WTC11 (cell line): ENCODE results near the gene MEIS2. TPM values are rescaled to one million over a fixed set of nuclear protein-coding genes. Genes with fewer than 3 reads are reported as not detected.

Source experiments
- ATAC-seq: fragments of 200-7000 bp; cut with Tn5 transposase; 2 replicates; pipeline ENCODE4 v1.10.0; 2021; ENCODE audit warnings: mild to moderate bottlenecking, moderate library complexity
- CTCF ChIA-PET: fragments of 300-600 bp; sonication (Branson Sonifier 250); formaldehyde crosslinking; loops from one replicate; lab custom pipeline; 2021; ENCODE audit warnings: antibody characterized with exemption; lab: Charles Lee
- POLR2A ChIA-PET: fragments of 350-600 bp; sonication (Branson Sonifier 250); formaldehyde crosslinking; loops from one replicate; lab custom pipeline; 2021; ENCODE audit warnings: antibody characterized with exemption; lab: Charles Lee
- DNase-seq: peaks from one replicate; pipeline ENCODE4 v3.0.0; 2021; ENCODE audit warnings: low spot score
- H3K27ac Mint-ChIP-seq: 2 replicates; pipeline ENCODE4 v1.8.0; 2021; ENCODE audit warnings: mixed read lengths
- H3K27me3 Mint-ChIP-seq: 2 replicates; pipeline ENCODE4 v1.8.0; 2021; ENCODE audit warnings: low read depth, mild to moderate bottlenecking, moderate library complexity, mixed read lengths
- H3K36me3 Mint-ChIP-seq: 2 replicates; pipeline ENCODE4 v1.8.0; 2021; ENCODE audit warnings: mixed read lengths
- H3K4me1 Mint-ChIP-seq: 2 replicates; pipeline ENCODE4 v1.8.0; 2022; ENCODE audit warnings: mixed read lengths
- H3K4me3 Mint-ChIP-seq: 2 replicates; pipeline ENCODE4 v1.8.0; 2021; ENCODE audit warnings: mild to moderate bottlenecking, moderate library complexity, mixed read lengths
- H3K9me3 Mint-ChIP-seq: 2 replicates; pipeline ENCODE4 v1.8.0; 2021; ENCODE audit warnings: mixed read lengths
- ATF6 ChIP-seq: sonication (generic); formaldehyde crosslinking; IDR thresholded peaks from 2 replicates; pipeline ENCODE4 v1.8.1; 2023; ENCODE audit warnings: mild to moderate bottlenecking, missing genetic modification reagents
- CREB1 ChIP-seq: sonication (generic); formaldehyde crosslinking; IDR thresholded peaks from 2 replicates; pipeline ENCODE4 v1.8.0; 2023; ENCODE audit warnings: mild to moderate bottlenecking, missing genetic modification reagents
- E2F4 ChIP-seq: sonication (generic); formaldehyde crosslinking; IDR thresholded peaks from 2 replicates; pipeline ENCODE4 v1.8.1; 2022; ENCODE audit warnings: low read depth, mild to moderate bottlenecking, moderate library complexity, missing genetic modification reagents, borderline replicate concordance
- ELF4 ChIP-seq: sonication (generic); formaldehyde crosslinking; IDR thresholded peaks from 2 replicates; pipeline ENCODE4 v1.8.1; 2022; ENCODE audit warnings: low read depth, mild to moderate bottlenecking, moderate library complexity, missing genetic modification reagents
- GRHL2 ChIP-seq: fragments of 250-450 bp; sonication (Bioruptor Pico); IDR thresholded peaks from 2 replicates; pipeline ENCODE4 v1.8.0; 2022; ENCODE audit warnings: mild to moderate bottlenecking, moderate library complexity; ENCODE audit not compliant: insufficient replicate concordance, severe bottlenecking
- GTF2I ChIP-seq: fragments of 250-450 bp; sonication (Bioruptor Pico); conservative IDR thresholded peaks from 2 replicates; pipeline ENCODE4 v1.4.0; 2021; ENCODE audit warnings: mild to moderate bottlenecking
- JUN ChIP-seq: sonication (generic); formaldehyde crosslinking; IDR thresholded peaks from 2 replicates; pipeline ENCODE4 v1.8.0; 2023; ENCODE audit warnings: mild to moderate bottlenecking, missing genetic modification reagents
- MLX ChIP-seq: sonication (generic); formaldehyde crosslinking; IDR thresholded peaks from 2 replicates; pipeline ENCODE4 v1.8.1; 2023; ENCODE audit warnings: mild to moderate bottlenecking, missing genetic modification reagents, moderate library complexity
- NR3C1 ChIP-seq: sonication (generic); formaldehyde crosslinking; conservative IDR thresholded peaks from 2 replicates; pipeline ENCODE4 v1.8.1; 2023; ENCODE audit warnings: low read depth, mild to moderate bottlenecking, missing genetic modification reagents
- RORB ChIP-seq: fragments of 250-450 bp; sonication (Bioruptor Pico); IDR thresholded peaks from 2 replicates; pipeline ENCODE4 v1.9.0; 2021; ENCODE audit warnings: mild to moderate bottlenecking
- USF1 ChIP-seq: sonication (generic); formaldehyde crosslinking; IDR thresholded peaks from 2 replicates; pipeline ENCODE4 v1.8.0; 2022; ENCODE audit warnings: mild to moderate bottlenecking, missing genetic modification reagents
- ZNF138 ChIP-seq: sonication (generic); formaldehyde crosslinking; conservative IDR thresholded peaks from 2 replicates; pipeline ENCODE4 v1.8.1; 2022; ENCODE audit warnings: mild to moderate bottlenecking, moderate library complexity, missing genetic modification reagents
- ZNF423 ChIP-seq: fragments of 250-450 bp; sonication (Bioruptor Pico); IDR thresholded peaks from 2 replicates; pipeline ENCODE4 v2.1.2; 2022; ENCODE audit warnings: mild to moderate bottlenecking, moderate library complexity
- total RNA-seq: library from RNA; stranded (reverse); gene quantifications from 3 replicates; pipeline ENCODE4 v1.2.3, GENCODE V29; 2021
- TF ChIP-seq, protein P1 (sequence below): sonication (generic); formaldehyde crosslinking; conservative IDR thresholded peaks from 2 replicates; pipeline ENCODE4 v1.8.1; 2023; ENCODE audit warnings: mild to moderate bottlenecking, low read depth, missing genetic modification reagents, moderate library complexity
- TF ChIP-seq, protein P2 (sequence below): sonication (generic); formaldehyde crosslinking; IDR thresholded peaks from 2 replicates; pipeline ENCODE4 v1.8.1; 2023; ENCODE audit warnings: mild to moderate bottlenecking, missing genetic modification reagents
- TF ChIP-seq, protein P3 (sequence below): sonication (generic); formaldehyde crosslinking; IDR thresholded peaks from 2 replicates; pipeline ENCODE4 v1.8.0; 2023; ENCODE audit warnings: missing genetic modification reagents, mild to moderate bottlenecking, borderline replicate concordance

The MEIS2 gene
- total RNA-seq, 1 experiment from 2014 or later, result 0.57 TPM

DNA sequence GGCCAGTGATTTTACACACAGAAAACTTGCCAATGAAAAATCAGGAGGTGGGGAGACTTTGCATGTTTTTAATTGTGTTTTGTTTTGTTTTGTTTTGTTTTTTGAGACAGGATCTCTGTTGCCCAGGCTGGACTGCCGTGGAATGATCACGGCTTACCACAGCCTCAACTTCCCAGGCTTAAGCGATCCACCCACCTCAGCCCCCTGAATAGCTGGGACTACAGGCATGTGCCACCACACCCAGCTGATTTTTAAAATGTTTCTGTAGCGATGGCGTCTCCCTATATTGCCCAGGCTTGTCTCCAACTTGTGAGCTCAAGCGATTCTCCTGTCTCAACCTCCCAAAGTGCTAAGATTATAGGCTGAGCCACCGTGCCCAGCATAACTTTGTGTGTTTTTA lies 46.0 kb downstream of the MEIS2 start:
- no peaks in the 10 kb centered on the region for H3K27me3 Mint-ChIP-seq
- H3K36me3 Mint-ChIP-seq, result no peaks in the 10 kb centered on the region
- no peak overlapping the region for H3K27ac Mint-ChIP-seq
- ChIA-PET POLR2A (no interaction called here), CTCF (no interaction called here)
- no peak for ATAC-seq
- no peak overlapping the region for H3K4me3 Mint-ChIP-seq
- no peak for DNase-seq
- TF ChIP-seq ZNF423 (CRISPR knock-in tag) (no peak), GTF2I (no peak)
- TF ChIP-seq, all 79 proteins: peak for 0
- Mint-ChIP-seq H3K9me3 (peaks cover 7% of the 10 kb centered on the region; the same call in 1 of the 2 replicates), H3K4me1 (peaks cover 33% of the 10 kb centered on the region)

GRCh38 chr15:37053166-37053565 lies 47.2 kb downstream of the MEIS2 start:
- ChIA-PET POLR2A (interaction anchor here (0.6 kb wide), 1 partner anchor 728 kb away, joined by 9 read pairs; no protein-coding TSS in a partner anchor), CTCF (no interaction called here)
- DNase-seq (no peak), ATAC-seq (no peak)
- no peaks in the 10 kb centered on the region for H3K36me3 Mint-ChIP-seq
- no peaks in the 10 kb centered on the region for H3K27me3 Mint-ChIP-seq
- peaks cover 28% of the 10 kb centered on the region for H3K4me1 Mint-ChIP-seq
- H3K4me3 Mint-ChIP-seq, result no peak overlapping the region
- peaks cover 7% of the 10 kb centered on the region; the same call in 1 of the 2 replicates for H3K9me3 Mint-ChIP-seq
- no peak overlapping the region for H3K27ac Mint-ChIP-seq
- TF ChIP-seq, protein P1, sequence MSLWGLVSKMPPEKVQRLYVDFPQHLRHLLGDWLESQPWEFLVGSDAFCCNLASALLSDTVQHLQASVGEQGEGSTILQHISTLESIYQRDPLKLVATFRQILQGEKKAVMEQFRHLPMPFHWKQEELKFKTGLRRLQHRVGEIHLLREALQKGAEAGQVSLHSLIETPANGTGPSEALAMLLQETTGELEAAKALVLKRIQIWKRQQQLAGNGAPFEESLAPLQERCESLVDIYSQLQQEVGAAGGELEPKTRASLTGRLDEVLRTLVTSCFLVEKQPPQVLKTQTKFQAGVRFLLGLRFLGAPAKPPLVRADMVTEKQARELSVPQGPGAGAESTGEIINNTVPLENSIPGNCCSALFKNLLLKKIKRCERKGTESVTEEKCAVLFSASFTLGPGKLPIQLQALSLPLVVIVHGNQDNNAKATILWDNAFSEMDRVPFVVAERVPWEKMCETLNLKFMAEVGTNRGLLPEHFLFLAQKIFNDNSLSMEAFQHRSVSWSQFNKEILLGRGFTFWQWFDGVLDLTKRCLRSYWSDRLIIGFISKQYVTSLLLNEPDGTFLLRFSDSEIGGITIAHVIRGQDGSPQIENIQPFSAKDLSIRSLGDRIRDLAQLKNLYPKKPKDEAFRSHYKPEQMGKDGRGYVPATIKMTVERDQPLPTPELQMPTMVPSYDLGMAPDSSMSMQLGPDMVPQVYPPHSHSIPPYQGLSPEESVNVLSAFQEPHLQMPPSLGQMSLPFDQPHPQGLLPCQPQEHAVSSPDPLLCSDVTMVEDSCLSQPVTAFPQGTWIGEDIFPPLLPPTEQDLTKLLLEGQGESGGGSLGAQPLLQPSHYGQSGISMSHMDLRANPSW (CRISPR knock-in tag), result no peak
- no peak for TF ChIP-seq GTF2I
- TF ChIP-seq, protein P2, sequence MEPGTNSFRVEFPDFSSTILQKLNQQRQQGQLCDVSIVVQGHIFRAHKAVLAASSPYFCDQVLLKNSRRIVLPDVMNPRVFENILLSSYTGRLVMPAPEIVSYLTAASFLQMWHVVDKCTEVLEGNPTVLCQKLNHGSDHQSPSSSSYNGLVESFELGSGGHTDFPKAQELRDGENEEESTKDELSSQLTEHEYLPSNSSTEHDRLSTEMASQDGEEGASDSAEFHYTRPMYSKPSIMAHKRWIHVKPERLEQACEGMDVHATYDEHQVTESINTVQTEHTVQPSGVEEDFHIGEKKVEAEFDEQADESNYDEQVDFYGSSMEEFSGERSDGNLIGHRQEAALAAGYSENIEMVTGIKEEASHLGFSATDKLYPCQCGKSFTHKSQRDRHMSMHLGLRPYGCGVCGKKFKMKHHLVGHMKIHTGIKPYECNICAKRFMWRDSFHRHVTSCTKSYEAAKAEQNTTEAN (CRISPR knock-in tag), result no peak
- TF ChIP-seq USF1 (CRISPR knock-in tag), result no peak

DNA sequence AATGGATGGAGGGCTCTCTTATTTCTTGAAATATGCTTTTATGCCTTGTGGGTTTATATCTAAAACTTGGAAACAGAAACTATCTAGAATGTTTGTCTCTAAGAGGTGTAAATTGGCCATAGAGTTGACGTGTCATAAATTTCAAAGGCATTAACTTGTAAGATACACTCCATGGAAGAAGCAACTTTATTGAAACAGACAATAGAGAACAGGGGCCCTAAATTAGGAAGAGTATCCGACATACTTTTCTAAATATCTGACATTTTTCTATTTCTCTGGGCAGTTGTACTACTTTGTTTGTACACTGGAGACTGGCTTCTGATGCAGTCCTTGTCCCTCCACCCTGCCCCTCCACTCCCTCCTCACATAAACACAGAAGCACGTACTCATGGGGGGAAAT lies 50.0 kb downstream of the MEIS2 start:
- no peak for ATAC-seq
- ChIA-PET POLR2A (no interaction called here), CTCF (no interaction called here)
- DNase-seq, result no peak
- H3K27me3 Mint-ChIP-seq, result no peaks in the 10 kb centered on the region
- no peak overlapping the region for H3K4me3 Mint-ChIP-seq
- H3K9me3 Mint-ChIP-seq, result peaks cover 7% of the 10 kb centered on the region; the same call in 1 of the 2 replicates
- H3K4me1 Mint-ChIP-seq, result peaks cover 25% of the 10 kb centered on the region
- H3K36me3 Mint-ChIP-seq, result no peaks in the 10 kb centered on the region
- no peak overlapping the region for H3K27ac Mint-ChIP-seq
- TF ChIP-seq, protein P2 (CRISPR knock-in tag), result no peak
- TF ChIP-seq NR3C1 (CRISPR knock-in tag) (no peak), CREB1 (no peak), MLX (CRISPR knock-in tag) (no peak), ELF4 (CRISPR knock-in tag) (no peak), GRHL2 (CRISPR knock-in tag) (no peak), E2F4 (CRISPR knock-in tag) (no peak), ZNF423 (CRISPR knock-in tag) (no peak), ZNF138 (CRISPR knock-in tag) (no peak), JUN (CRISPR knock-in tag) (no peak), ATF6 (CRISPR knock-in tag) (no peak), RORB (CRISPR knock-in tag) (no peak)
- TF ChIP-seq, protein P3, sequence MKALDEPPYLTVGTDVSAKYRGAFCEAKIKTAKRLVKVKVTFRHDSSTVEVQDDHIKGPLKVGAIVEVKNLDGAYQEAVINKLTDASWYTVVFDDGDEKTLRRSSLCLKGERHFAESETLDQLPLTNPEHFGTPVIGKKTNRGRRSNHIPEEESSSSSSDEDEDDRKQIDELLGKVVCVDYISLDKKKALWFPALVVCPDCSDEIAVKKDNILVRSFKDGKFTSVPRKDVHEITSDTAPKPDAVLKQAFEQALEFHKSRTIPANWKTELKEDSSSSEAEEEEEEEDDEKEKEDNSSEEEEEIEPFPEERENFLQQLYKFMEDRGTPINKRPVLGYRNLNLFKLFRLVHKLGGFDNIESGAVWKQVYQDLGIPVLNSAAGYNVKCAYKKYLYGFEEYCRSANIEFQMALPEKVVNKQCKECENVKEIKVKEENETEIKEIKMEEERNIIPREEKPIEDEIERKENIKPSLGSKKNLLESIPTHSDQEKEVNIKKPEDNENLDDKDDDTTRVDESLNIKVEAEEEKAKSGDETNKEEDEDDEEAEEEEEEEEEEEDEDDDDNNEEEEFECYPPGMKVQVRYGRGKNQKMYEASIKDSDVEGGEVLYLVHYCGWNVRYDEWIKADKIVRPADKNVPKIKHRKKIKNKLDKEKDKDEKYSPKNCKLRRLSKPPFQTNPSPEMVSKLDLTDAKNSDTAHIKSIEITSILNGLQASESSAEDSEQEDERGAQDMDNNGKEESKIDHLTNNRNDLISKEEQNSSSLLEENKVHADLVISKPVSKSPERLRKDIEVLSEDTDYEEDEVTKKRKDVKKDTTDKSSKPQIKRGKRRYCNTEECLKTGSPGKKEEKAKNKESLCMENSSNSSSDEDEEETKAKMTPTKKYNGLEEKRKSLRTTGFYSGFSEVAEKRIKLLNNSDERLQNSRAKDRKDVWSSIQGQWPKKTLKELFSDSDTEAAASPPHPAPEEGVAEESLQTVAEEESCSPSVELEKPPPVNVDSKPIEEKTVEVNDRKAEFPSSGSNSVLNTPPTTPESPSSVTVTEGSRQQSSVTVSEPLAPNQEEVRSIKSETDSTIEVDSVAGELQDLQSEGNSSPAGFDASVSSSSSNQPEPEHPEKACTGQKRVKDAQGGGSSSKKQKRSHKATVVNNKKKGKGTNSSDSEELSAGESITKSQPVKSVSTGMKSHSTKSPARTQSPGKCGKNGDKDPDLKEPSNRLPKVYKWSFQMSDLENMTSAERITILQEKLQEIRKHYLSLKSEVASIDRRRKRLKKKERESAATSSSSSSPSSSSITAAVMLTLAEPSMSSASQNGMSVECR (CRISPR knock-in tag), result no peak
